HG02938 (cell line): ENCODE results near the gene FAT4.

Source experiments
- ATAC-seq: cut with Tn5 transposase; IDR thresholded peaks from one replicate; pipeline ENCODE4 v1.9.1; 2021; ENCODE audit warnings: mild to moderate bottlenecking, moderate library complexity; ENCODE audit not compliant: unreplicated experiment

Gene FAT4

DNA sequence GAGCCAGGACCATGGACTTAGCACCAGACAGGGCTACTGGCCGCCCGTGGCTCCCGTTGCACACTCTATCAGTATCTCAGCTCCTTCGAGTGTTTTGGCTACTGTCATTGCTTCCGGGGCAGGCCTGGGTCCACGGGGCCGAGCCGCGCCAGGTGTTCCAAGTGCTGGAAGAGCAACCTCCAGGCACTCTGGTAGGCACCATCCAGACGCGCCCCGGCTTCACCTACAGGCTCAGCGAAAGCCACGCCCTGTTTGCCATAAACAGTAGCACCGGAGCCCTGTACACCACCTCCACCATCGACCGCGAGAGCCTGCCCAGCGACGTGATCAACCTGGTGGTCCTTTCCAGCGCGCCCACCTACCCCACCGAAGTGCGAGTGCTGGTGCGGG, 1.6 kb downstream of the FAT4 start:
- ATAC-seq = no peak

DNA sequence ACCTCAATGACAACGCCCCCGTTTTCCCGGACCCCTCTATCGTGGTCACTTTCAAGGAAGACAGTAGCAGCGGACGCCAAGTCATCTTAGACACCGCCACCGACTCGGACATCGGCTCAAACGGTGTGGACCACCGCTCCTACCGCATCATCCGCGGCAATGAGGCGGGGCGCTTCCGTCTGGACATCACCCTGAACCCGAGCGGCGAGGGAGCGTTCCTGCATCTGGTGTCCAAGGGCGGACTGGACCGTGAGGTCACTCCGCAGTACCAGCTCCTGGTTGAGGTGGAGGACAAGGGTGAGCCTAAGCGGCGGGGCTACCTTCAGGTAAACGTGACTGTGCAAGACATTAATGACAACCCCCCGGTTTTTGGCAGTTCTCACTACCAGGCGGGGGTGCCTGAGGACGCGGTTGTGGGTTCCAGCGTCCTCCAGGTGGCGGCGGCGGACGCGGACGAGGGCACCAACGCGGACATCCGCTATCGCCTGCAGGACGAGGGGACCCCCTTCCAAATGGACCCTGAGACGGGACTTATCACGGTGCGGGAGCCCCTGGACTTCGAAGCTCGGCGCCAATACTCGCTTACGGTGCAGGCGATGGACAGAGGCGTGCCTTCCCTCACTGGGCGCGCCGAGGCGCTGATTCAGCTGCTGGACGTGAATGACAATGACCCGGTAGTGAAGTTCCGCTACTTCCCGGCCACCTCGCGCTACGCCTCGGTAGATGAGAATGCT, 2.2 kb downstream of the FAT4 start:
- ATAC-seq = no peak

DNA sequence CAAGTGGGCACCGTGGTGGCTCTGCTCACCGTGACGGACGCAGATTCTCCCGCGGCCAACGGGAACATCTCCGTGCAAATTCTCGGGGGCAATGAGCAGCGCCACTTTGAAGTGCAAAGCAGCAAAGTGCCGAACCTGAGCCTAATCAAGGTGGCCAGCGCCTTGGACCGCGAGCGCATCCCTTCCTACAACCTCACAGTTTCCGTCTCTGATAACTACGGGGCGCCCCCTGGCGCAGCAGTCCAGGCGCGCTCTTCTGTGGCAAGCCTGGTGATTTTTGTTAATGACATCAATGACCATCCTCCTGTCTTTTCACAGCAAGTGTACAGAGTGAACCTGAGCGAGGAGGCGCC, 2.7 kb downstream of the FAT4 start:
- ATAC-seq = no peak

DNA sequence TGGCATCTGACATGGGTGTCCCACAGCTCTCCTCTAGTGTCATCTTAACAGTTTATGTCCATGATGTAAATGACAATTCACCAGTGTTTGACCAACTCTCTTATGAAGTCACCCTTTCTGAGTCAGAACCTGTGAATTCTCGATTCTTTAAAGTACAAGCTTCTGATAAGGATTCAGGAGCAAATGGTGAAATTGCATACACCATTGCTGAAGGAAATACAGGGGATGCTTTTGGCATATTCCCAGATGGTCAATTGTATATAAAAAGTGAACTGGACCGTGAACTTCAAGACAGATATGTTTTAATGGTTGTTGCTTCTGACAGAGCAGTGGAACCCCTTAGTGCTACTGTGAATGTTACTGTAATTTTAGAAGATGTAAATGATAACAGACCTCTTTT, 4.6 kb downstream of the FAT4 start:
- no peak for ATAC-seq

DNA sequence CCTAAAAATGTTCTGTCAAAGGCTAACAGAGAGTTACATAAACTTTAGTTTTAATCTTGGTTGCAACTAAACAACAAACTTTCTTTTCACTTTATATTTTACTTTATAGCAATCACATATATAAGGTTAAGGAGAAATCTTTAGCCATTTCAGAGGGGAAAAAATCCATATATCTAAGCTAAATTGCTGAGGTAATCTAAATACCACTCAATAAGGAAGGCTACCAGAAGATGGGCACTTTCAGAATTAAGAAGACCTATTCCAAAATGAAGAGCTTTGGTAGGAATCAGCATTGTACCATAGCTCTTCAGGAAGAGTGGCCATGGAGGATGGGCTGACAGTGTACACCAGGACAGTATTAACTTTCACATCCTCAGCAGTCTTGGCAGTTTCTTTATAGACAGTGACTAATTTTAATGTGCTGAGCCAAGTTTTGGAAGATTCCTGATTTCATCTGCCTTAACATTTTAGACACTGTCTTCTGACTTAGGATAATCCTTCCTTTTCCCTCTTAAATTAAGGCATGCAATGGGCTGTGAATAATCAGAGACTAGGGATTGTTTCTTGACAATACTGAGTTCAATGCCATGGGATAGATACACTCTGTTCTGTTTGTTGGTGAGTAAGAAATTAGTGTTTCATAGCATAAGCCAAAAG, 7.1 kb downstream of the FAT4 start:
- ATAC-seq = no peak

DNA sequence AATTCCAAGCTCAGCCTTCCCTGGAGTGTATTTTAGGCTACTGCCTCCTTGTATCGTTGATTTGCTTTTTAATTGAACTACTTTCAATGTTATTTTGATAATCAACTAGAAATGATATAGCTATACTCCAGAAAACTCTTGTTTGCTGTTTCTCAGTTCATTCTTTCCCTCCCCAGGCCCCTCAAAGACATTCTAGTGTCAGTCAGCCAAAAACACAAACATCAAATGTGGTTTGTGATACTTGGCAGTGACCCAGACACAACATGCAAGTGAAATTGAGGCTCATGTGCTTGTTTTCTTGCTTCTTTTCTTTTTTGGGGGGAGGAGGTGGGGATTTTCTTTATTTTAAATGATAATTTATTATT, 7.6 kb downstream of the FAT4 start:
- no peak for ATAC-seq

DNA sequence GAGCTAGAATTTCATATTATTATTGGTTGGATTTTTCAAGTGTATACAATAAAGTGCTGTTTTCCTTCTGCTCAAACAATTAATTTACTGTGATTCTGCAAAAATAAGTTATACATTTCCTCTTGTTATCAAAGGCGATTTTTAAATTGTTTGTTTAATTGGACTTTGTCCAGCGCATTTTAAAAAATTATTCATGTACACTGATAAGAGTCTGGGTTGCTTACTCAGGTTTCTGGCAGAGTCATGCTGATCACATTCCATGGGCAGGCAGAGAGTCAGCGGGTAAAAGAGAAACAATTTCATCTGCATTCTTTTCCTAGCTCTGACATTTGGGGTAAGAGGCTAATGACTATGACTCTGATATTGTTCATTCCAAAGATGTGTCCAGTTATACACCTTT, 8.9 kb downstream of the FAT4 start:
- ATAC-seq = no peak

DNA sequence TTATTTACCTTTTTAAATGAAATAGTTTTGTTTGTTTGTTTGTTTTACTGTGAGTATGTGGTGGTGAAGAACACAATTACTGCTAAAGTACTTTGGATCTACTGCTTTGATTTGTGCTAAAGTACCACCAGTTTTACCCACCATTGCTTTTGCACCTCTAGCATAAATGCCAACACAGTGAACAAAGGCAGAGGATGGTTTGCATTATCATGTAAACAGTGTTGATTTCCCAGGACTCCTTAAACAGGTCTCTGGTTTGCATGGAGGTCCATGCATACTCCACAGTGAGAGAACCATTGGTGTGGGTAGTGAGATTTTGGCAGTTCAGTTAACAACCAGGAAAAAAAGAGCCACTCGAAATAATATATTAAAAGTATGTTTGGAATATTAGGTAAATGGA, 11.0 kb downstream of the FAT4 start:
- ATAC-seq = no peak

DNA sequence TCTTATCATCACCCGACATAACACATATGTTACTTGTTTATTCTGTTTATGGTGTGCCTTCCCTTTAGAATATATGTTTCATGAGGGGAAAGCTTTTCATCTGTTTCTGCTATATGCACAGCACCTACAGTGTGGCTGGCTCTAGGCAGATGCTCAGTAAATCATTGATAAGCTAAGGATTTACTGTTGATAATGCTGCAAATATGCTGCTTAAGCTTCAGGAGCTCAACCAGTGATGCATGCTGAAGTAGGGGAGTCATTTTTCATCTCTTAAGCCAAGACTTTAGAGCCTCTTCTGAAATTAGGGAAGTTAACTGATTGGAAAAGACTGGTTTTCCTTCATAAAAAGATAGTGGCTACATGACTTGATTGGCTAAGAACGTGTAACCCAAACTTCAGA, 16.4 kb downstream of the FAT4 start:
- ATAC-seq = no peak

DNA sequence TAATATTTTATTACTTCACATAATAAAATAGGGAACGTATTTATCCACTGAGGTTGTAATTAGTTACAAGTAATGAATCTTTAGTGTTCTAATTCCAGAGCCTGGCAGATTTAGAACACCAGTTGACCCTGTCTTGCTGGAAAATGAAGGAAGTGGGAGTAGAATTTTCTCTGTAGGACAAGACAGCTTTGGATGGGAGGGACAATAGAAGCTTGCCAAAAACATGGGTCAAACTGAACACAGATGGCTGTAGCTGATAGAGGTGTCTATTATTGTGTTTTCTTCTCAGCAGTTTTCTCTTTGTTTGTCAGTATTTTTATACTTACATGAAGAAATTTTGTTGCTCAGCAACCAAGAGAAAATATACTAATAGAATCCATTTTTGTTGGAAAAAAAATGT, 20.2 kb downstream of the FAT4 start:
- ATAC-seq = no peak

DNA sequence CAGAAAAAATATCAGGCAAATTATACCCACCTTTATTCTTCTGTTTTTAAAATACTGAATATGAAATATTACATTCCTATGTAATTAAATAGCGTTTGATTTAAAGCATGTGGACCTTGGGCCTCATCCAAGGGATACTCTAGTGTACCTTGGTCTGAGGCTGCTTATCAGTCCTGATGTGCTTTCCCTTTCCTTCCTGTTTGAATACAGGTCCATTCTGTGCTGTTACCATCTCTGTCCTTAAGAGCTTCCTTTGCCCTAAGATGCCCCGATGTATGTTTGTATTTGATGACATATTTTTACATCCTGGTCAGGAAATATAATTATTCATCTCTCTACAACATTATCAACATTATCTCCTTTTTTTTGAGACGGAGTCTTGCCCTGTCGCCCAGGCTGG, 24.1 kb downstream of the FAT4 start:
- ATAC-seq = no peak

DNA sequence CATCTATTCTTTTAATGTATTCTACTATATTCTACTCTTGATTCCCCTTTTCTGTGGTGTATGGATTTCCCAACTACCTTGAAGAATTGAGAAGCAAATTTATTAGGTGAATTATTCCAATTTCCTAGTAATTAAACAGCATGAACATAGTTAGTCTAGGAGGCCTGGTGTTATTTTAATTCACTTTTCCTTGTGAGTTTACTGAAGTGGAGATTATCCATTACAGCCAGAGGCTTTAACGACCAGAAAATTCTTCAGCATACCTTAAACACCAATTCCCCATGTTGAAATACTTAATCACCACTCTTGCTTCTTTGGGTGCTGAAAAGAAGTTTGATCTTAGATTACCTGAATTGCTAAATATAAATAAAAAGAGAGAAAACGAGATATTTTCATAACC, 29.4 kb downstream of the FAT4 start:
- ATAC-seq = no peak

DNA sequence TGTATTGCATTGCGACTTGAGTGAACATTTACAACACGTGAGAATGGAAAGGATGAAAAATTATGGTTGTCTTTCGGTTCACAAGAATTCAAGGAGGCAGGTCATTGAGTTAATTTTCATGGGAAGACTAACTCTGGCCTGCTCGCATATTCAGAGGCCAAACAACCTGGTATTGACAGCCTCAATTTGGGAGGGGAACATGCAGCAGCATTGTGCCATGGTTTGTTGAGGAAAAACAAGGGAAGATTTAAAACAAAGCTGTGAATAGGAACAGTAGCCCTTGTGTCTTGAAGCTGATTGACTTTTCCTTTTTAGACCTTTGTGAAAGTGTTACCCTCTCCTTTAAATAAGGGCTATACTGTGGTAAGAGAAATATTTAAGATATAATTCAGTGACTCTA, 31.9 kb downstream of the FAT4 start:
- ATAC-seq = no peak

DNA sequence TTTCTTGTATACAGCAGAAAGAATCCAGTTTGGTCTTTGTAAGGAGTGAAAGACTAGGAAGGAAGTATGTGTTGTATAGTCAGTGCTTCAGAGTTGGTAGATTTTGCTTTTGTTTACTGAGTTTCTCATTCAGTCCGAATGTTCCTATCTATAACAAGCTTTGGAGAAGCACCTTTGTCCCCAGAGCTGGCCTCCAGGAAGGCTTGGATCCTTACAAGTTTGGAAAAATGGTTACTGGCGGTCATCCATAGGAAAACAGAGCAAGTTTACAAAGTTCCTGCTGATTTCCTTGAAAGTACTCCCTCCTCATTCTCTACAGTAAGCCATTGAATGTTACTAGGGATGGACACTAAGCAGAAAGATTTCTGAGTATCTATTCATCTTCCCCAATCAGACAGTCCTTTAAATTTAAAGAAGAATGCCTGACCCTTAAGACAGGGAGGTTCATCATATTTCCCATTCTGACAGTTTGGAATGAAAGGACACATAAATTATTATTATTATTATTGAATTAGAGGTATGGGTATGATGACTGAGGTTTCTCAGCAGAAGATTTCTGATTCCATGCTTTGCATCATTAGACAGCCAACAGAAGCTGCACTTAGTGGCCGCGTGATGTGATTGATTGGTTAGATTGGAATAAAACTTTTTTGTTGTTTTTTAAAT, 35.8 kb downstream of the FAT4 start:
- ATAC-seq = no peak

DNA sequence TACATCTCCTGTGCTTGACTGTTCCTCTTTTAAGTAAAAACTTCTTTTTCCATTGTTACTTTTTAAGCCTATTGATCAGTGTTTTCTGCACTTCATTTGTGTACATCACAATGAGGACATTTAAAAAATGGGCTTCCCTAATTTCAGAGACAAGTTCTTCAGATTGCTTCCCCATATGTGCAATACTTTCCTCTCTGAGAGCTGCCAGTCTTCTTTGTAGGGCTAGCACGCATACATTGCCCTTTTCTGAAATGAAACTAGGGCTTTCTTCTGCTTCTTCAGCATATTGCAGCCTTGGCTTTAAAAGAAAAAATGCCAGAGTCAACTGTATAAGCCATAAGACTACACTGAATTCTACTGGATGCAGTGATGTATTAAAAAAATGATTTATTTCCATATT, 37.8 kb downstream of the FAT4 start:
- no peak for ATAC-seq

DNA sequence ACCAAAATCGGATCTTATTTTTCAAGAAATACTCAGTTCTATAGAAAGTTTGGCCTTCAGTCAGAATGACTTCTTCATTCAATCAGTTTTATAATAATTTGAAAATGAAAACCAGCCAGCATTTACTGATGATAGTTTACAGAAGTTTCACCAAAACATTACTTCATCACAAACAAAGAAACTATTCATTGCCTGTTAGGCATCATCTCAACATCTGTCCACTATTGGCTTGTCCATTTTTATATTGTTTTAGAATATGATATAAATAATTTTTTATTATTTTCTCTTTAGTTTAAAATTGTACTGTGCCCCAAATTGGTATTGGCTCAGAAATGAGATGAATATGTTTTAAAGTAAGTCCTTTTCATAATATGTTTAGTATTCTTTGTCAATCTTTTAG, 38.4 kb downstream of the FAT4 start:
- ATAC-seq = no peak

DNA sequence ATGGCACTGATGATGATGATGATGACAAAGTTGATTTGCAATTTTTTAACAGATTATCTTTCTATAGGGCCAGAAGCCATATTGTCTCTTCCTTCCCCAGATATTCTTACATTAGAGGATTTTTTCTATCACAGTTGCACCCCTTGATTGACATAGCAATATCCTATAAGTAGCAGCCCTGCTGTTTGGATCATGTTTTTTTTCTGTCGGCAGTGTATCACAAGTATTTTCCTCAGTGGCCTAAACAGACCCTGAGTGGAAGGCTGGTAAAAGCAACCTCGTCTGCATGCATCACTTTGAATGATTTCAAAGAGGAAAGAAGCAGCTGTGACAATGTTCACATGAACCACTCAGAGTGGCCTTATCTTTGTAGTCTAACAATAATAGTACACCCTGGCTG, 41.0 kb downstream of the FAT4 start:
- ATAC-seq = no peak

DNA sequence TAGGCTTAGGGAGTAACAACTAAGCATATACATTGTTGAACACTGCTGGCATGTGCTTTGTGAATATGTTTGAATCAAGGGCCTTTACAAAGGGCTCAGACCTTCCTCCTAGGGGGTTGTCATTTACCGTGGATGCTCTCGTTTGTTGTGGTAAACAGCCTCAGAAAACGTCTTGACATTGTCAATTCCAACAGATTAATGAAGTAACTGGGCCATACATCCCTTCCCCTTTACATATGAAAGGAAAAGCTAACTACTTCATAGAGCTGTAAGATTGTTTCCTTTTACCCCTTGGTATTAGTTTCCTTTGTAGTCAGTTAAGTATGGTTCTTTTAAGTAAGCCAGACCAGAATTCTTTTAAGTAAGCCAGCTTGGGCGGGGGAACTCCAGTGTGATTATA, 42.9 kb downstream of the FAT4 start:
- ATAC-seq = no peak

DNA sequence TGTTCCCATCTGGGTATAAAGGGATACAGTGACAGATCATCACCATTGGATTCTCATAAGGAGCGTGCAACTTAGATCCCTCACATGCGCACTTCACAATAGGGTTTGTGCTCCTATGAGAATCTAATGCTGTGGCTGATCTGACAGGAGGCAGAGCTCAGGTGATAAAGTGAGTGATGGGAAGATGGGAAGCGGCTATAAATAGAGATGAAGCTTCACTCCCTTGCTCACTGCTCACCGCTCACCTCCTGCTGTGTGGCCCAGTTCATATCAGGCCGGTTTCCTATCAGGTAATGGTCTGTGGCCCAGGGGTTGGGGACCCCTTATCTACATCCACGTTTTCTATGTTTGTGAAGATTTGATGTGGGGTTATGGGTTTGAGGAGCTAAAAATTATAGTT, 43.7 kb downstream of the FAT4 start:
- ATAC-seq = no peak

DNA sequence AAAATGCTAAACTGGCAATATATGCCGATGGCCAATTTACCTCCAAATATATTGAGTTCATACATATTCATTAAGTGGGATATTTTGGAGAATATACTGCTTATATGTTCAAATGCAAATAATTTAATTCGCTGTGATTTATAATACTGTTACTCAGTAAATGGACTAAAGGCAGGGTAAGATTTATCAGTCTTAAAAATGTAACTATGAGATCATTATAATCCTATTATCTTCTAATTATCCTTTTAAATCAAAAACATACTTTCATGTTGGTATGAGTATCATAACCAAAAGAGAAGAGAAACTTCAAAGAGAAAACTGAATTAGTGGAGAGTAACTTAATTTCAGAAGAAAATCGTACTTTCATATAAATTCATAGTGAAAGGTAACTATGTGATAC, 44.6 kb downstream of the FAT4 start:
- ATAC-seq = no peak

DNA sequence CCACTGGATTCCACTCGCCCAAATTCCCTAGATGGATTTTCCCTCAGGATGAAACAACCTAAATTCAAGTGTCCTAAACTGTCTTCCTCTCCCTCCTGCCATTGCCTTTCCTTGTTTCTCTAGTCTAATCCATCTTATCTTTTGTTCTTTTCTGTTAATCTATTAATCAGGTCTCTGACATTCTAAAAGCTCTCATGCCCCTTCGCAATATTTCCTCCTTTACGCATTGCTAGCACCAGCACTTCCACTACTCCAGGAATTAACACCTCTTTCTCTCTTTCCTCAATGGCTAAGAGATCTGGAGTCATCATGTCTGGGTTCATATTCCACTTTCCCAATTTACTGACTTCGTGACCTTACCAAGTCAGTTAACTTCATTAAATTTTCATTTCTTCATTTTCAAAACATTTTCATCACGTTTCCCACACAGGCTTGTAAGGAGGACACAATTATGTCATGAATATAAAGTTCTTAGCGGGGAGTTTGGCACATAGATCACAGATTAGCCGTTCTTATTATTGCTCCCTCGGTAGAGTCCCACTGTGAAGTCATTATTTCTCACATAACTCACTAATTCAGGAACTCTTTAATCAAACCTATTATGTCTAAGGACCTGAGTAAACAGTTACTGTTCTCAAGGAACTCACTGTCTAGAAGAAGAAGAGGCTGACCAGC, 45.3 kb downstream of the FAT4 start:
- no peak for ATAC-seq

DNA sequence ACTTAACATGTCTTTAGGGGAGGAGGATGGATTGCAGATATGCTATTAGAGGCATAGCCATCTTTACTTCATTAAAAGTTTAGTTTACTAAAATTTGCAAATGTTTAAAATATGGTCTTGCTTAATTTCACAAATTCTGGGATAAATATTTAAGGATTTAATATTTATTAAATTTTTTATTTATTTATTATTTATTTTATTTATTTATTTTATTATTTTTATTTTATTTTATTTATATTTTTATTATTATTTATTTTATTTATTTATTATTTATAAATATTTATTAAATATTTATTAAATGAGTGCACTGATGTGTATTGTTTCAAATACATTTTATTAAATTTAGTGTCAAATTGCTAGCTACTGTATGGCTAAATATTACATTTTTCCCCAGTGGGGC, 46.0 kb downstream of the FAT4 start:
- no peak for ATAC-seq
